Measurements from ENCODE around the gene GAK. TPM values are rescaled to one million over a fixed set of nuclear protein-coding genes. Genes with fewer than 3 reads are reported as not detected.

GAK gene
- total and polyA plus RNA-seq, 2 donors from 2014 or later, result 92.0 to 124 TPM

DNA sequence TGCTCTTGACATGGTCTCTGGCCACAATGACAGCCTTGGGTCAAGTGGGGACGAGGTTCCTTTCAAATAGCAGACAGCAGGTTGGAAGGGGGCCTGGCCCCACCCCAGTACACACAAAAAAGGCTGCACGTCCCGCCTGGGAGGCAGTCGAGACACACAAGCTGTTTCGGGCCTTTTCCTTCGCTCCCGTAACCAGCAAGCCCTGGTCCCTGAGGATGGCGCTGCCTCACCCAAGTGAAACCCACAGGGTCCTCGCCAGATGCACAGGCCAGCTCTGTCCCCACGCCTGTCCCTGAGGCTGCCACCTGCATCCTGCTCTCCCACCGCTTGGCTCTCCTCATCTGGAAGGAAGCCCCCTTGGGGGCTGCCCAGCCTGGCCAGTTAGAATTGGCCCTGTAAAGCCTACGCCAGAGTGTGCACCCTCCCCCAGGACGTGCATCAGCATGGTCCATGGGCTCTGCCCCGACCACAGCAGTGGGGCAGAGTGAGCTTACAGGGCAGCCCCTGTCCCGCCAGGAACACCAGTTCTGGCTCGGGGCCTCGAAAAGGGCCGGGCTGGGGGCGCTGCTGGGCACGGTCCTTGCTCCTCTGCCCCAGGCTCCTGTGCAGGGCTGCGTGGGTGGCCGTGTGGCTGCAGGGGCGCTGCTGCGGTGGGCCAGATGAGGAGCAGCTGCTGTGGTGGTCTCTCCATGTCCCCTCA, 108.2 kb downstream of the GAK start:
- H3K27me3 ChIP-seq (ENCODE audit: control insufficient read depth, insufficient read depth, low read length), result peaks cover 11% of the 10 kb centered on the region
- no peaks in the 10 kb centered on the region for H3K36me3 ChIP-seq (ENCODE audit: control insufficient read depth in 2 of 3, insufficient read depth in 3 of 3, low read length in 3 of 3)
- intact Hi-C loops (cut with DNase I), result no loop called here
- FAIRE-seq (no peak), DNase-seq (peak in 1 of 5 donors; percentile 61)
- no peak overlapping the region for H3K4me3 ChIP-seq (ENCODE audit: low read length in 3 of 3)
- H3K4me1 ChIP-seq (ENCODE audit: control insufficient read depth in 2 of 3, insufficient read depth in 2 of 3, low read depth in 1 of 3, low read length in 3 of 3), result no peaks in the 10 kb centered on the region
- TF ChIP-seq, protein P1, sequence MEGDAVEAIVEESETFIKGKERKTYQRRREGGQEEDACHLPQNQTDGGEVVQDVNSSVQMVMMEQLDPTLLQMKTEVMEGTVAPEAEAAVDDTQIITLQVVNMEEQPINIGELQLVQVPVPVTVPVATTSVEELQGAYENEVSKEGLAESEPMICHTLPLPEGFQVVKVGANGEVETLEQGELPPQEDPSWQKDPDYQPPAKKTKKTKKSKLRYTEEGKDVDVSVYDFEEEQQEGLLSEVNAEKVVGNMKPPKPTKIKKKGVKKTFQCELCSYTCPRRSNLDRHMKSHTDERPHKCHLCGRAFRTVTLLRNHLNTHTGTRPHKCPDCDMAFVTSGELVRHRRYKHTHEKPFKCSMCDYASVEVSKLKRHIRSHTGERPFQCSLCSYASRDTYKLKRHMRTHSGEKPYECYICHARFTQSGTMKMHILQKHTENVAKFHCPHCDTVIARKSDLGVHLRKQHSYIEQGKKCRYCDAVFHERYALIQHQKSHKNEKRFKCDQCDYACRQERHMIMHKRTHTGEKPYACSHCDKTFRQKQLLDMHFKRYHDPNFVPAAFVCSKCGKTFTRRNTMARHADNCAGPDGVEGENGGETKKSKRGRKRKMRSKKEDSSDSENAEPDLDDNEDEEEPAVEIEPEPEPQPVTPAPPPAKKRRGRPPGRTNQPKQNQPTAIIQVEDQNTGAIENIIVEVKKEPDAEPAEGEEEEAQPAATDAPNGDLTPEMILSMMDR (IDR thresholded peaks at IDR 0.05; ENCODE audit: borderline replicate concordance, extremely low read depth, insufficient read depth), result no peak
- no peaks in the 10 kb centered on the region for H3K9me3 ChIP-seq (ENCODE audit: control insufficient read depth in 2 of 3, insufficient read depth in 1 of 3, low read length in 3 of 3)
- H3K27ac ChIP-seq (ENCODE audit: low read depth in 2 of 2, low read length in 2 of 2), result no peak overlapping the region
- no peak overlapping the region for H3K9ac ChIP-seq (ENCODE audit: low read length in 3 of 3)

DNA sequence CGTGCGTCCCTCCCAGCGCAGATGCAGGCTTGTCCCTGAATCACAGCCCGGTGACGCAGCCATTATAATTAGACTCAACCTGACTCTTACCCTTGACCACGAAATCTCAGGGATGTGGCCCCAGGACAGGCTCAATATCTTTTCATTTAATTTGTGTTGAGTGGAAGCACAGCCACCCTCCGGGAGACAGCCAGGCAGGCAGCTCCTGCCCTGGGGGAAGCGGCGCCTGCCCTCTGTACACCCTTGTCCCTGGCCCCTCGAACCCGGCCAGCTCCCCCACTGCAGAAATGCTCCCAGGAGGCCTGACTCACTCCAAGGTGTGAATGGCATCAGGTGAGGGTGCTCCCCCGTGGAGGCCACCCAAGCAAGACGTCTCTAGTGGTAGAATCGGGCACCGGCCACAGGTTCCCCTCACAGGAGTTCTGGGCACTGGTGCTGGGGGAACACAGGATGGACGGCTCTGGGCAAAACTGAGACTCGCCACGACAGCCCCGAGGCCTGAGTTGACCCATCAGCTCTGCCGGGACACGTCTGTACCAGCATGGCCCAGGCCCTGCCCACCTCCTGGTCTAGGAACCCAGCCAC, 108.8 kb downstream of the GAK start:
- Histone ChIP-seq H3K9ac (ENCODE audit: low read length in 3 of 3) (no peak overlapping the region), H3K9me3 (ENCODE audit: control insufficient read depth in 2 of 3, insufficient read depth in 1 of 3, low read length in 3 of 3) (no peaks in the 10 kb centered on the region), H3K27me3 (ENCODE audit: control insufficient read depth, insufficient read depth, low read length) (peaks cover 11% of the 10 kb centered on the region), H3K4me1 (ENCODE audit: control insufficient read depth in 2 of 3, insufficient read depth in 2 of 3, low read depth in 1 of 3, low read length in 3 of 3) (no peaks in the 10 kb centered on the region), H3K27ac (ENCODE audit: low read depth in 2 of 2, low read length in 2 of 2) (no peak overlapping the region), H3K36me3 (ENCODE audit: control insufficient read depth in 2 of 3, insufficient read depth in 3 of 3, low read length in 3 of 3) (no peaks in the 10 kb centered on the region), H3K4me3 (ENCODE audit: low read length in 3 of 3) (no peak overlapping the region)
- intact Hi-C loops (cut with DNase I), result no loop called here
- TF ChIP-seq, protein P1 (IDR thresholded peaks at IDR 0.05; ENCODE audit: borderline replicate concordance, extremely low read depth, insufficient read depth), result no peak
- DNase-seq (peak in 1 of 5 donors; percentile 55), FAIRE-seq (no peak)

DNA sequence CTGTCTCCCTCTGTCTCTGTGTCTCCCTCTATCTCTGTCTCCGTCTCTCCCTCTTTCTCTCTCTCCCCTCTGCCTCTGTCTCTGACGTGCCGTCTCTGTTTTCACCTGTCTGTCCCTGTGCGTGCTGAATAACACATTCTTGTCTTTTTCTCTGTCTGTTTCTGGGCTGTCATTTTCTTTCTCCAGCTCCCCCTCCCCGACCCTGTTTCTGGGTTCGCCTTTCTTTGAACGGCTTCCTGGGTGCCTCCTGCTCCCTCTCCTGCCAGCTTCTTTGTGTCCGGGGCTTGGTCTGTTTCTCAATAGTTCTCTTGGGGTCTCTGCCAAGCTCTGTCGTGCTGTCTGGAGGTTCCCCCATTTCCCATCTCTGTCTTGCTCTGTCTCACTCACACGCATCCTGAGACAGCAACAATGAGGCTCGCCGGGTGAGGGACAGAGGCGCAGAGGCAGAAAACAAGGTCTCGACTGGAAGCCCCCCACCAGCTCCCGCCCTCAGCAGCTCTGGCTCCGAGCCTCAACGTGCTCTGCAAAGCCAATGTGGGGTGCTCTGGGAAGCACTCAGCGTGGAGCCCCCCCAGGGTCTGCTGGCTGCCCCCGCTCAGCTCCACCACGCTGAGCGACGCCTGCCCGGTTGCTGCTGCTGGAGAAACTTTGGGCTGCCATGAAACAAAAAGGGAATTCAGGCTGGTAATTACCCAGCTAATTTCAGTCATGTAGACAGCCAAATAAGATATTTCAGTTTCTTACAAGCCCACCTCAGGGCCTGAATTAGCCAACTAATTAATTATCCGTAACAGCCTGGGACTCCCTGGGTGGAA, 109.5 kb downstream of the GAK start:
- Histone ChIP-seq H3K27ac (ENCODE audit: low read depth in 2 of 2, low read length in 2 of 2) (no peak overlapping the region), H3K27me3 (ENCODE audit: control insufficient read depth, insufficient read depth, low read length) (peaks cover 7% of the 10 kb centered on the region), H3K4me3 (ENCODE audit: low read length in 3 of 3) (no peak overlapping the region), H3K36me3 (ENCODE audit: control insufficient read depth in 2 of 3, insufficient read depth in 3 of 3, low read length in 3 of 3) (no peaks in the 10 kb centered on the region), H3K4me1 (ENCODE audit: control insufficient read depth in 2 of 3, insufficient read depth in 2 of 3, low read depth in 1 of 3, low read length in 3 of 3) (no peaks in the 10 kb centered on the region), H3K9me3 (ENCODE audit: control insufficient read depth in 2 of 3, insufficient read depth in 1 of 3, low read length in 3 of 3) (no peaks in the 10 kb centered on the region), H3K9ac (ENCODE audit: low read length in 3 of 3) (no peak overlapping the region)
- FAIRE-seq (no peak), DNase-seq (peak in 1 of 5 donors; percentile 50)
- TF ChIP-seq, protein P1 (IDR thresholded peaks at IDR 0.05; ENCODE audit: borderline replicate concordance, extremely low read depth, insufficient read depth), result no peak
- intact Hi-C loops (cut with DNase I), result no loop called here
